Endothelial cell of umbilical vein (primary cell): ENCODE data around the gene OSER1. TPM values are rescaled to one million over a fixed set of nuclear protein-coding genes. Genes with fewer than 3 reads are reported as not detected.

Experiments used
- BruUV-seq: library from RNA; stranded (reverse); fragments of 400-500 nt; replicated peaks from 2 replicates; lab custom pipeline; 2021; lab: Mats Ljungman, UMichigan
- CTCF ChIA-PET: fragments of 300-600, 350-600 bp; sonication (Branson Sonifier 250); formaldehyde crosslinking; loops from one replicate; lab custom pipeline; 2021; ENCODE audit warnings: antibody characterized with exemption, inconsistent platforms; lab: Charles Lee
- POLR2A ChIA-PET: fragments of 300-600, 350-600 bp; sonication (Branson Sonifier 250); formaldehyde crosslinking; loops from one replicate; lab custom pipeline; 2021; ENCODE audit warnings: antibody characterized with exemption, inconsistent platforms; lab: Charles Lee
- DNase-seq: peaks from one replicate; pipeline ENCODE4 v3.0.0-alpha.2; 2011; ENCODE audit warnings: low read depth, low spot score
- FAIRE-seq: peaks from 2 replicates; lab custom pipeline; 2011; peaks lifted over from hg19 to GRCh38; lab: Jason Lieb, UNC
- H2AFZ ChIP-seq: 2 replicates; pipeline ENCODE4 v1.6.0; 2012; ENCODE audit warnings: low read depth, low read length, control low read depth, inconsistent platforms
- H3K27ac ChIP-seq: 2 replicates; pipeline ENCODE4 v1.5.1; 2011; ENCODE audit warnings: low read depth, mild to moderate bottlenecking, control low read depth, low read length, moderate library complexity; ENCODE audit not compliant: insufficient read depth
- H3K27me3 ChIP-seq, 2 experiments: 2 replicates each; pipeline versions ENCODE4 v1.6.0 to v1.6.1; 2011; ENCODE audit warnings: low read length in 2 of 2, mixed read lengths in 1 of 2; ENCODE audit not compliant: control insufficient read depth in 2 of 2, insufficient read depth in 2 of 2
- H3K36me3 ChIP-seq, 2 experiments: 2 replicates in 1 of 2; 3 replicates in 1 of 2; pipeline ENCODE4 v1.5.1; 2011; ENCODE audit warnings: low read length in 2 of 2, mild to moderate bottlenecking in 1 of 2, moderate library complexity in 1 of 2; ENCODE audit not compliant: control insufficient read depth in 2 of 2, insufficient read depth in 2 of 2; ENCODE audit errors: extremely low read depth in 1 of 2
- H3K4me1 ChIP-seq: 3 replicates; pipeline ENCODE4 v1.5.1; 2011; ENCODE audit warnings: mild to moderate bottlenecking, low read length; ENCODE audit not compliant: control insufficient read depth, insufficient read depth; ENCODE audit errors: extremely low read depth
- H3K4me2 ChIP-seq: 2 replicates; pipeline ENCODE4 v1.6.1; 2011; ENCODE audit warnings: low read length, control low read depth, mixed read lengths; ENCODE audit not compliant: insufficient read depth
- H3K4me3 ChIP-seq, 3 experiments: fragments of 200-600 bp in 1 of 3; sonication (generic), shearing (Covaris generic) in 1 of 3; replicated peaks in 1 of 3; 2 replicates each; pipeline ENCODE4 v1.5.1; 2011 to 2016; ENCODE audit warnings: control low read depth in 3 of 3, low read length in 3 of 3, mild to moderate bottlenecking in 2 of 3, inconsistent platforms in 1 of 3, low read depth in 1 of 3, moderate library complexity in 1 of 3; ENCODE audit not compliant: insufficient read depth in 1 of 3
- H3K79me2 ChIP-seq: 2 replicates; pipeline ENCODE4 v1.6.0; 2012; ENCODE audit warnings: low read length, inconsistent platforms; ENCODE audit not compliant: control insufficient read depth, insufficient read depth
- H3K9ac ChIP-seq: replicated peaks from 2 replicates; pipeline ENCODE3; 2011; ENCODE audit warnings: low read length, control low read depth; ENCODE audit not compliant: insufficient read depth; ENCODE audit errors: extremely low read depth
- H3K9me1 ChIP-seq: replicated peaks from 3 replicates; pipeline ENCODE4 v1.6.0; 2011; ENCODE audit warnings: mild to moderate bottlenecking, low read length; ENCODE audit not compliant: control insufficient read depth, insufficient read depth; ENCODE audit errors: extremely low read depth
- H3K9me3 ChIP-seq: replicated peaks from 2 replicates; pipeline ENCODE4 v1.5.1; 2012; ENCODE audit warnings: low read length, inconsistent platforms; ENCODE audit not compliant: control insufficient read depth, insufficient read depth
- H4K20me1 ChIP-seq: replicated peaks from 2 replicates; pipeline ENCODE3; 2011; ENCODE audit warnings: mild to moderate bottlenecking, low read length; ENCODE audit not compliant: control insufficient read depth, insufficient read depth; ENCODE audit errors: extremely low read depth
- CTCF ChIP-seq, 2 donors: IDR thresholded peaks; 1 replicate in 1 of 2; 2 replicates in 1 of 2; pipeline ENCODE4 v1.5.1; 2011; ENCODE audit warnings: low read length in 2 of 2, mild to moderate bottlenecking in 2 of 2, moderate library complexity in 2 of 2, control low read depth in 1 of 2, inconsistent platforms in 1 of 2, low read depth in 1 of 2; ENCODE audit not compliant: insufficient read depth in 1 of 2; ENCODE audit errors: extremely low read depth in 1 of 2
- EZH2 ChIP-seq: IDR thresholded peaks from 2 replicates; pipeline ENCODE4 v1.6.1; 2012; ENCODE audit warnings: borderline replicate concordance, low read depth, mild to moderate bottlenecking, moderate library complexity, low read length, inconsistent platforms; ENCODE audit not compliant: severe bottlenecking
- JUN ChIP-seq: IDR thresholded peaks from 2 replicates; pipeline ENCODE4 v1.6.1; 2011; ENCODE audit warnings: borderline replicate concordance, low read depth; ENCODE audit not compliant: insufficient read length, insufficient read depth
- MAX ChIP-seq: IDR thresholded peaks from 2 replicates; pipeline ENCODE4 v1.6.1; 2011; ENCODE audit not compliant: insufficient read depth, insufficient read length
- MYC ChIP-seq: IDR thresholded peaks from one replicate; pipeline ENCODE4 v1.6.1; 2011; ENCODE audit warnings: mild to moderate bottlenecking, low read depth, low read length
- POLR2AphosphoS5 ChIP-seq: IDR thresholded peaks from 2 replicates; pipeline ENCODE4 v1.6.1; 2012; ENCODE audit warnings: low read depth, mild to moderate bottlenecking, control low read depth, low read length, moderate library complexity; ENCODE audit not compliant: insufficient read depth
- dilution Hi-C: fragments of 300-500 bp; cut with MboI; formaldehyde crosslinking; loops from one replicate; pipeline ENCODE4 v1.15.0; 2019; ENCODE audit warnings: low sequenced_read_pairs; ENCODE audit not compliant: extremely low pct_ligation_motif_present
- intact Hi-C: fragments of 100-400 bp; cut with micrococcal nuclease; formaldehyde crosslinking; loops from one replicate; pipeline ENCODE4 v1.10.0; 2022
- polyA plus RNA-seq, 4 experiments: library from polyadenylated mRNA; depleted of rRNA in 3 of 4; stranded (reverse) in 3 of 4; unstranded in 1 of 4; fragments of >200 nt; gene quantifications; 2 replicates each; pipeline versions ENCODE4 v1.2.1 to v1.2.3, GENCODE V29; 2011 to 2012; ENCODE audit warnings: missing spikeins in 1 of 4
- total RNA-seq: library from RNA; stranded (reverse); gene quantifications from 2 replicates; pipeline ENCODE4 v1.2.3, GENCODE V29; 2021

OSER1 gene
- total and polyA plus RNA-seq, 2 donors (not counting 3 experiments of a cell fraction or from before 2014, with no cell fraction given): 30.8 to 36.0 TPM

- ChIA-PET CTCF (interaction anchor here (0.6 to 9.7 kb wide), 10 partner anchors 29 to 465 kb away, joined by 3 to 199 read pairs (median 6); partner anchors contain the start of gene FITM2), POLR2A (no interaction called here)
- Histone ChIP-seq H4K20me1 (no peaks in the 10 kb centered on the region), H2AFZ (no peak overlapping the region), H3K79me2 (no peaks in the 10 kb centered on the region), H3K27ac (no peak overlapping the region), H3K27me3 (no peaks in the 10 kb centered on the region), H3K4me3 (no peak overlapping the region), H3K9me3 (no peaks in the 10 kb centered on the region), H3K36me3 (peaks cover 0 to 1% of the 10 kb centered on the region in 2 experiments), H3K9me1 (no peaks in the 10 kb centered on the region), H3K4me1 (no peaks in the 10 kb centered on the region), H3K9ac (no peak overlapping the region), H3K4me2 (no peak overlapping the region)
- intact Hi-C loops: loop anchor here (10.0 kb wide), 1 partner anchor 264 kb away; no protein-coding TSS in a partner anchor
- TF ChIP-seq MAX: no peak
- dilution Hi-C loops: no loop called here
- FAIRE-seq (no peak), DNase-seq (no peak)
- BruUV-seq: no TSS peak
Measured at GRCh38 chr20:44218446-44218845, 7.9 kb upstream of the OSER1 start.

- peak; percentile 80 to 91 for TF ChIP-seq CTCF (IDR thresholded peaks at IDR 0.05; ENCODE audit: extremely low read depth in 1 of 2, insufficient read depth in 1 of 2, low read depth in 1 of 2, low read length in 2 of 2)
- no peak for TF ChIP-seq MYC
- no peak for TF ChIP-seq POLR2AphosphoS5
- no peak for TF ChIP-seq JUN
- TF ChIP-seq MAX: no peak
- no peak for TF ChIP-seq EZH2
- Histone ChIP-seq H3K79me2 (no peaks in the 10 kb centered on the region), H2AFZ (no peak overlapping the region), H3K27ac (no peak overlapping the region), H3K27me3 (no peaks in the 10 kb centered on the region), H3K9ac (no peak overlapping the region), H3K4me3 (no peak overlapping the region), H3K9me3 (no peaks in the 10 kb centered on the region), H3K36me3 (peaks cover 0 to 1% of the 10 kb centered on the region in 2 experiments), H4K20me1 (no peaks in the 10 kb centered on the region), H3K4me2 (no peak overlapping the region), H3K4me1 (no peaks in the 10 kb centered on the region), H3K9me1 (no peaks in the 10 kb centered on the region)
- intact Hi-C loops: loop anchor here (1.0 to 10.0 kb wide), 2 partner anchors 263 to 393 kb away; no protein-coding TSS in a partner anchor
- peak; percentile 82 for FAIRE-seq
- POLR2A ChIA-PET: no interaction called here
- CTCF ChIA-PET: interaction anchor here (0.5 to 9.7 kb wide), 26 partner anchors 13 to 468 kb away, joined by 3 to 199 read pairs (median 4); partner anchors contain the start of genes FITM2 and GDAP1L1
- DNase-seq: peak; percentile 55
- dilution Hi-C loops: no loop called here
- BruUV-seq: no TSS peak
Measured at GRCh38 chr20:44217342-44218092, 6.9 kb upstream of the OSER1 start.
